ENCODE measurements around the gene RPS6KA4.

DNA sequence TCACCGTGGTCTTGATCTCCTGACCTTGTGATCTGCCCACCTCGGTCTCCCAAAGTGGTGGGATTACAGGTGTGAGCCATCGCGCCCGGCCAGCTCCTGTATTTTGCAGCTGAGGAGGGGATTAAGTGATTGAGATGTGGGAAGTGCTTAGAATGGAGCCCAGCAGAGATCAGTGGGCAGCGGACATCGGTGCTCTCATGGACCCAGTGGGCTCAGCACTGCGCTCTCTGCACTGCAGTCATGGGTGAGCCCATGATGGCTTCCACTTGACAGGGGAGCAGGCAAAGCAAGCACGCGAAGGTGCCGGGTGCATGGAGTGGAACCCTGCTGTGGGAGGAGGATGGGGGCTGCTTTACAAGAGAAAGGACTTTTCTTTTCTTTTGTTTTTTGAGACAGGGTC, 28.1 kb upstream of the RPS6KA4 start:
- TF ChIP-seq EZH2 (IDR thresholded peaks at IDR 0.05): no peak
- no peak for TF ChIP-seq CTCF (IDR thresholded peaks at IDR 0.05)
